NT2/D1 (cell line): ENCODE results near the gene SSH2.

Source experiments
- SUZ12 ChIP-seq: IDR thresholded peaks from 2 replicates; pipeline ENCODE4 v1.6.1; 2011; ENCODE audit not compliant: insufficient read length, insufficient read depth; ENCODE audit errors: extremely low read depth
- YY1 ChIP-seq: IDR thresholded peaks from 2 replicates; pipeline ENCODE4 v1.6.1; 2011; ENCODE audit not compliant: insufficient read length, insufficient read depth
- ZNF274 ChIP-seq: IDR thresholded peaks from 2 replicates; pipeline ENCODE4 v1.6.1; 2011; ENCODE audit warnings: mild to moderate bottlenecking, low read depth, low read length

GRCh38 chr17:29760279-29761039 lies 169.6 kb downstream of the SSH2 start:
- TF ChIP-seq ZNF274 (no peak), YY1 (no peak), SUZ12 (no peak)
